ENCODE results near the gene PRSS27.

PRSS27 gene

DNA sequence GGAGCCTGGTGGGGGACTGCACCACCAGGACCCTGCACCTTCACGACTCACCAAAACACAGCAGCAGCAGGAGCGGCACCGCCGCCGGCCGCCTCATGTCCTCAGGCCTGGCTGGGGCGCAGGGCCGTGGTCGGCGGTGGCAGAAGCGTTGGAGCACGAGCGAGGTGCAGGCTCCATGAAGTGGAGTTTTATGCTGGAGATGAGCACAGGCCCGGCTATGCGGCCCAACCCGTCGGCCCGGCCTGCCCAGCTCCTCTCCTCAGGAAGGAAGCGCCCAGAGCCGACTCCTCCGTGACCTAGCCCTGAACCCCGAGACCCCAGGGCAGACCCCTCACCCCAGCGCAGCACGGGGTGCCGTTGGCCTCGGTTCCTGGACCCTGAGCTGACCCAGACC lies at the start of gene PRSS27:
Gene PRSS27 (minus strand): TSS at position 161 of the 394 bp plus-strand sequence. CDS start 64 bp downstream, at position 97.
- no peak for DNase-seq

DNA sequence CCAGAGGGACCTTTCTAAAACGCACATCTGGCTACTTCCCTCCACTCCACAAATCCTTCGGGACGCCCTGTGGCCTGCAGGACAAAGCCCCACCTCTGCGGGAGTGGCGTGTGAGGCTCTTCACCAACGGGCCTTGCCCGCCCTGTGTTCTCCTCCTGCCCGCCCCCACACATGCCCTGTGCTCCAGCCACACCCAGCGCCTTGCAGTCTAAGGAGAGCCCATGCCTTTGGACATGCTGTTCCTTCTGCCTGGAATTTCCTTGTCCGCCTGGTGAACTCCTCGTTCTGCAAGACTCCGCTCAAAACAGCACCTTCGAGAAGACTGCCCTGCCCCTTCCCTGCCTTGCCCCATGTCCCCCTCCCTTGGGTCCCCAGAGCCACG lies 49.6 kb upstream of the PRSS27 start:
- no peak for DNase-seq

DNA sequence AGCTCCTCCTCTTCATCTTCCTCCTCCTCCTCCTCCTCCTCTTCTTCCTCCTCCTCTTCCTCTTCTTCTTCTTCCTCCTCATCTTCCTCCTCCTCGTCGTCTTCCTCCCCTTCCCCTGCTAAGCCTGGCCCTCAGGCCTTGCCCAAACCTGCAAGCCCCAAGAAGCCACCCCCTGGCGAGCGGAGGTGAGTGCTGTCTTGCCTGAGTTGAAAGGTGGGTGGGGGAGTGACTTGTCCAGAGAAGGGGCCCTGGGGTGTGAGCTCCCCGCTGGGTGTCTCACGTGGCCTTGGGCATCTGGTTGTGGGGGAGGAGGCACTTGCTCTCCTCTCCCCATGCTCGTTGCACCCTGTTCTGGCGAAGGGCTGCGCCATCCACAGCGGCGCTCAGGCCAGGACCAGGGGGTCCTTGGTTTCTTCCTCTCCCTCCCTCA lies 49.1 kb upstream of the PRSS27 start:
- no peak for DNase-seq

DNA sequence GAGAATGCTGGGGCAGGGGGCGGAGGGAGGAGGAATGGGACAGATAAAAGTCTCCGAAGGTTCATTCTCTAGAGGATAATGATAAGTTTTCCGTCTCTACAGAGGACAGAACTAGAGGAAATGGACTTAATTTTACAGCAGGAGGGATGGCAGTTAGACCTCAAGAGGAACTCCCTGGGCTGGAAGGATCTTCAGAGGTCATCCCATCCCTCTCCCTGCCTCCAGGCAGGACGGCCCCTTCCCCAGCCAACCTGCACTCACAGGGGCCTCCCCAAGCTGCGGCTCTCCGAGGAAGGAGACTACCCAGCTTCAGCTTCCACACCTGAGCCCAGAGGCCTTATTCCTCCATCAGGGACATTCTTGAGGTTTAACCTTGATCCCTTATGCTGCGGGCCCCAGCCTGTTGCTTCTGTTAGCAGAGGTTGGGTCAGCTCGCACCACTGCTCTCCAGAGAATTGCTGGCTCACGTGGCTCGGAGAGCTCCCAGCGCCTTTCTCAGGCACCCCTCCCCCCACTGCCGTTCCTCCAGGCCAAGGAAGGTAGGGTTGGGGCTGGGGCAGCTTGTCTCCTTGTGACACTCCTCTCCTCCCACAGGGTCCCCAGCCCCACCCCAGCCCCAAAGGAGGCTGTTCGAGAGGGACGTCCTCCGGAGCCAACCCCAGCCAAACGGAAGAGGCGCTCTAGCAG lies 48.5 kb upstream of the PRSS27 start:
- no peak for DNase-seq

DNA sequence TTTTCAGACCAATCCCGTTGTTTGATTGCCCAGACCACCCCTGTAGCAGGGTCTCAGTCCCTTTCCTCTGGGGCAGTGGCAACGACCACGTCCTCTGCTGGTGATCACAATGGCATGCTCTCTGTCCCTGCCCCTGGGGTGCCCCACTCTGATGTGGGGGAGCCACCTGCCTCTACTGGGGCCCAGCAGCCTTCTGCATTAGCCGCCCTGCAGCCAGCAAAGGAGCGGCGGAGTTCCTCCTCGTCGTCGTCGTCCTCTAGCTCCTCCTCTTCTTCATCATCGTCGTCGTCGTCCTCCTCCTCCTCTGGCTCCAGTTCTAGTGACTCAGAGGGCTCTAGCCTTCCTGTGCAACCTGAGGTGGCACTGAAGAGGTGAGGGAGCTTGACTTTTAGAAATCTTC lies 47.9 kb upstream of the PRSS27 start:
- DNase-seq = no peak

DNA sequence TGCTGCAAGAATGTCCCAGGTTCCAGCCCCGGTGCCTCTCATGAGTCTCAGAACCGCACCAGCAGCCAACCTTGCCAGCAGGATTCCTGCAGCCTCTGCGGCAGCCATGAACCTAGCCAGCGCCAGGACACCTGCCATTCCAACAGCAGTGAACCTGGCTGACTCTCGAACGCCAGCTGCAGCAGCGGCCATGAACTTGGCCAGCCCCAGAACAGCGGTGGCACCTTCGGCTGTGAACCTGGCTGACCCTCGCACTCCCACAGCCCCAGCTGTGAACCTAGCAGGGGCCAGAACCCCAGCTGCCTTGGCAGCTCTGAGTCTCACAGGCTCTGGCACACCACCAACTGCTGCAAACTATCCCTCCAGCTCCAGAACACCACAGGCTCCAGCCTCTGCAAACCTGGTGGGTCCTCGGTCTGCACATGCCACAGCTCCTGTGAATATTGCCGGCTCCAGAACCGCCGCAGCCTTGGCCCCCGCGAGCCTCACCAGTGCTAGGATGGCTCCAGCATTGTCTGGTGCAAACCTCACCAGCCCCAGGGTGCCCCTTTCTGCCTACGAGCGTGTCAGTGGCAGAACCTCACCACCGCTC lies 47.2 kb upstream of the PRSS27 start:
- no peak for DNase-seq

DNA sequence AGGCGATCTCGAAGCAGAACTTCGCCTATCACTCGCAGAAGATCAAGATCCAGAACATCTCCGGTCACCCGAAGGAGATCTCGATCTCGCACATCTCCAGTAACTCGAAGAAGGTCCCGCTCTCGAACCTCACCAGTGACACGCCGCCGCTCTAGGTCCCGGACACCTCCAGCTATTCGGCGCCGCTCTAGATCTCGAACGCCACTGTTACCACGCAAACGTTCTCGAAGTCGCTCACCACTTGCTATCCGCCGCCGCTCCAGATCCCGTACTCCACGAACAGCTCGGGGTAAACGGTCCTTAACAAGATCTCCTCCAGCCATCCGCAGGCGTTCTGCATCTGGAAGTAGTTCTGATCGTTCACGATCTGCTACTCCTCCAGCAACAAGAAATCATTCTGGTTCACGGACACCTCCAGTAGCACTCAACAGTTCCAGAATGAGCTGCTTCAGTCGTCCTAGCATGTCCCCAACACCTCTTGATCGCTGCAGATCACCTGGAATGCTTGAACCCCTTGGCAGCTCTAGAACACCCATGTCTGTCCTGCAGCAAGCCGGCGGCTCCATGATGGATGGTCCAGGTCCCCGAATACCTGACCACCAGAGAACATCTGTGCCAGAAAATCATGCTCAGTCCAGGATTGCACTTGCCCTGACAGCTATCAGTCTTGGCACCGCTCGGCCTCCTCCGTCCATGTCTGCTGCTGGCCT lies 46.6 kb upstream of the PRSS27 start:
- no peak for DNase-seq

DNA sequence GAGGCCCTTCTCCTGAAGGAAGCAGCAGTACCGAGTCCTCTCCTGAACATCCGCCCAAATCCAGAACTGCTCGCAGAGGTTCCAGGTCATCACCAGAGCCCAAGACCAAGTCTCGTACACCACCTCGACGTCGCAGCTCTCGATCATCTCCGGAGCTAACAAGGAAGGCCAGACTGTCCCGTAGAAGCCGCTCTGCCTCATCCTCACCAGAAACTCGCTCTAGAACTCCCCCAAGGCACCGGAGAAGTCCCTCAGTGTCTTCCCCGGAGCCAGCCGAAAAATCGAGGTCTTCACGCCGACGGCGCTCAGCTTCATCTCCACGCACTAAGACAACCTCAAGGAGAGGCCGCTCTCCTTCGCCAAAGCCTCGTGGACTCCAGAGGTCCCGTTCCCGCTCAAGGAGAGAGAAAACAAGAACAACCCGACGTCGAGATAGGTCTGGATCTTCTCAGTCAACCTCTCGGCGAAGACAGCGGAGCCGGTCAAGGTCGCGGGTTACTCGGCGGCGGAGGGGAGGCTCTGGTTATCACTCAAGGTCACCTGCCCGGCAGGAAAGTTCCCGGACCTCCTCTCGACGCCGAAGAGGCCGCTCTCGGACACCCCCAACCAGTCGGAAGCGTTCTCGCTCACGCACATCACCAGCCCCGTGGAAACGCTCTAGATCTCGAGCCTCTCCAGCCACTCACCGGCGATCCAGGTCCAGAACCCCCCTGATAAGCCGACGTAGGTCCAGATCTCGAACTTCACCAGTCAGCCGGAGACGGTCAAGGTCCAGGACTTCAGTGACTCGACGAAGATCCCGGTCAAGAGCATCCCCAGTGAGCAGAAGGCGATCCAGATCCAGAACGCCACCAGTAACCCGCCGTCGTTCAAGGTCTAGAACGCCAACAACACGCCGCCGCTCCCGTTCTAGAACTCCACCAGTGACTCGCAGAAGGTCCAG lies 45.7 kb upstream of the PRSS27 start:
- DNase-seq = no peak

DNA sequence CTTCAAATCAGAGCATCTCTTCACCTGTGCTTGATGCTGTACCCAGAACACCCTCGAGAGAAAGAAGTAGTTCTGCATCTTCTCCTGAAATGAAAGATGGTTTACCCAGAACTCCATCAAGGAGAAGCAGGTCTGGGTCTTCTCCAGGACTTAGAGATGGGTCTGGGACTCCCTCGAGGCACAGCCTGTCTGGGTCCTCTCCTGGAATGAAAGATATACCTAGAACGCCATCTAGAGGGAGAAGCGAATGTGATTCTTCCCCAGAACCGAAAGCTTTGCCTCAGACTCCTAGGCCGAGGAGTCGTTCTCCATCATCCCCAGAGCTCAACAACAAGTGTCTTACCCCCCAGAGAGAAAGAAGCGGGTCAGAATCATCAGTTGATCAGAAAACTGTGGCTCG lies 44.7 kb upstream of the PRSS27 start:
- DNase-seq = no peak

DNA sequence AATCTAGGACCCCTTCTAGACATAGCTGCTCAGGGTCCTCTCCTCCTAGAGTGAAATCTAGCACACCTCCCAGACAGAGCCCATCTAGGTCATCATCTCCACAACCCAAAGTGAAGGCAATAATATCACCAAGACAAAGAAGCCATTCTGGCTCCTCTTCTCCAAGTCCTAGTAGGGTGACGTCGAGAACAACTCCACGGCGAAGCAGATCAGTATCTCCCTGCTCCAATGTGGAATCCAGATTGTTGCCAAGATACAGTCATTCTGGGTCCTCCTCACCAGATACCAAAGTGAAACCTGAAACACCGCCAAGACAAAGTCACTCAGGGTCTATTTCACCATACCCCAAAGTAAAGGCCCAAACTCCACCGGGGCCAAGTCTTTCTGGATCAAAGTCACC lies 43.1 kb upstream of the PRSS27 start:
- no peak for DNase-seq

DNA sequence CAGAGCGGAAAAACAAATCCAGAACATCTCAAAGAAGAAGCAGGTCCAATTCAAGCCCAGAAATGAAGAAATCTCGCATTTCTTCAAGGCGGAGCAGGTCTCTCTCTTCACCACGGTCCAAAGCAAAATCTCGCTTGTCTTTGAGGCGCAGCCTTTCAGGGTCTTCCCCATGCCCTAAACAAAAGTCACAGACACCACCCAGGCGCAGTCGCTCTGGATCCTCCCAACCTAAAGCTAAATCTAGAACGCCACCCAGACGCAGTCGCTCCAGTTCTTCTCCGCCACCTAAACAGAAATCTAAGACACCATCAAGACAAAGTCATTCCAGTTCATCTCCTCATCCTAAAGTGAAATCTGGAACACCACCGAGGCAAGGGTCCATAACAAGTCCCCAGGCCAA lies 42.7 kb upstream of the PRSS27 start:
- DNase-seq = no peak

DNA sequence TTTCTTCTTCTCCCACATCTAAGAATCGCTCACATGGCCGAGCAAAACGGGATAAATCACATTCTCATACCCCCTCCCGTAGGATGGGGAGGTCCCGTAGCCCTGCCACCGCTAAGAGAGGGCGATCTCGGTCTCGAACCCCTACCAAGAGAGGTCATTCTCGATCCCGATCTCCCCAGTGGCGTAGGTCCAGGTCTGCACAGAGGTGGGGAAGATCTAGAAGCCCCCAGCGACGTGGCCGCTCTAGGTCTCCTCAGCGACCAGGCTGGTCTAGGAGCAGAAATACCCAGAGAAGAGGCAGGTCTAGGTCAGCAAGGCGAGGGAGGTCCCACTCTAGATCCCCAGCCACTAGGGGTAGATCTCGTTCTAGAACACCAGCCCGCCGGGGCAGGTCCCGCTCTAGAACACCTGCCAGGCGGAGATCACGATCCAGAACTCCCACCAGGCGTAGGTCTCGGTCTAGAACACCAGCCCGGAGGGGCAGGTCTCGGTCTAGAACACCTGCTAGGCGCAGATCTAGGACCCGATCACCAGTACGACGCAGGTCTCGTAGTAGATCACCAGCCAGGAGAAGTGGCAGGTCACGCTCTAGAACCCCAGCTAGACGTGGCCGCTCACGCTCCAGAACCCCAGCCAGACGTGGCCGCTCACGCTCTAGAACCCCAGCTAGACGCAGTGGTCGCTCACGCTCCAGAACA lies 42.0 kb upstream of the PRSS27 start:
- no peak for DNase-seq

DNA sequence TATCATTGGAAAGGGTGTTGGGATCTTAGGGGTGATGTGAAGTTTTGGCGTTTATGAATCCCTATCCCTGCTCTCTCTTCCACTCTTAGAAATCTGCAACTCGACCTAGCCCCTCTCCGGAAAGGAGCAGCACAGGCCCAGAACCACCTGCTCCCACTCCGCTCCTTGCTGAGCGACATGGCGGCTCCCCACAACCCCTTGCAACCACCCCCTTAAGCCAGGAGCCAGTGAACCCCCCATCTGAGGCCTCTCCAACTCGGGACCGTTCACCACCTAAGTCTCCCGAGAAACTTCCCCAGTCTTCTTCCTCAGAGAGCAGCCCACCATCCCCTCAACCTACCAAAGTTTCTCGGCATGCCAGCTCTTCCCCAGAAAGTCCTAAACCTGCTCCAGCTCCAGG lies 41.4 kb upstream of the PRSS27 start:
- no peak for DNase-seq

DNA sequence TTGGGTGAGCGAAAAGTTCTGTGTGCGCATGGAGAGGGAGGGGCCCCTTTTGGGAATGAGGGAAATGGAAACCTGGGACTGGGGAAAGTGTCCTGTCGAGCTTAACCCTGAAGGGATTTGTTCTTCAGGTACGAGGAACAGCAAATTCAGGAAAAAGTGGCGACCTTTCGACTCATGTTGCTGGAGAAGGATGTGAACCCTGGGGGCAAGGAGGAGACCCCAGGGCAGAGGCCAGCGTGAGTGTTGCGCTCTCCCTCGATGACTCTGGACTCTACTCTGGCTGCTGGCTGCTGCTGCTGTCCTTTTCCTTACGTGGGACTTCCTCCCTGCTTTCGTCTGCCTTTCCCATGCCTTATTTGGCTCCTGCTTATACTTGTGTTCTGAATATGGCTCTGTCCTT lies 37.3 kb upstream of the PRSS27 start:
- no peak for DNase-seq

DNA sequence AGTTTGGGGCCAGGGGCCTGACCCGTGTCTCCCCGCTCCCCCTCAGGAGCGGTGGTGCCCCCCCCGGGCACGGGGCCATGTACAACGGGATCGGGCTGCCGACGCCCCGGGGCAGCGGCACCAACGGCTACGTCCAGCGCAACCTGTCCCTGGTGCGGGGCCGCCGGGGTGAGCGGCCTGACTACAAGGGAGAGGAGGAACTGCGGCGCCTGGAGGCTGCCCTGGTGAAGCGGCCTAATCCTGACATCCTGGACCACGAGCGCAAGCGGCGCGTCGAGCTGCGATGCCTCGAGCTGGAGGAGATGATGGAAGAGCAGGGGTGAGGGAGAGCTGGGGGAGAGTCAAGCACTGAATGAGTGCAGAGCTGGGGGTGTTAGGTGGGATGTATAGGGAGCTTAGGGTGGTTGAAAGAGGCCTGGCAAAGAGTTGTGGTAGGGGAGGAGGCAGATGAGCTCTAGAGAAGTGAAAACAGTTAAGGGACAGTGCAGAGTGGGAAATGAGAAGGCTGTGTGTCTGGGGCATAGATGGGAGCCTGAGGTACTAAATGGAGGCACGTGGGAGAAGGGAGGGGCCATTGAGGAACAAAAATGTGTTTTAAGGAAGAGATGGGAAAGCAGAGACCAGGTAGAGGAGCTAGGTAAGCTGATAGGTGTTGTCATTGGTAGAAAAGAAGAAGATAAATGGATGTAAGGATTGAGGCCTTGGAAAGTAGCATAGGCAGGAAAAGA lies 36.4 kb upstream of the PRSS27 start:
- no peak for DNase-seq

DNA sequence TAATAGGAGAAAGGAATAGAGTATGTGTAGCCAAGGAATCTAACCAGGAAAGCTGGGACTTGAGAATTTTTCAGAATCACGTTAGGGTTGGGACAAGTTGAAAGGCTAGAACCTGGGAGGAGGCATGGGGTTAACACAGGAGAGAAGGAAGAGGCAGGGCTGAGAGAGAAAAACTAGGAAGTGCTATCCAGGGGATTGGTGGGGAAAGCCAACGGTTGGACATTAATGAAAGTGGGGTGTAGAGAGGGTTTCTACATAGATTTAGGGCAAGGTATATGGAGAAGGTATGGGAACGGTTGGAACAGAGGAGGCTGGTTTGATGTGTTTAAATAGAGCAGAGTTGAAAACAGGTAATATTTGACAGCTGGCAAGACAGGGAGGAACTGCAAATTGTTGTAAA lies 35.1 kb upstream of the PRSS27 start:
- no peak for DNase-seq

DNA sequence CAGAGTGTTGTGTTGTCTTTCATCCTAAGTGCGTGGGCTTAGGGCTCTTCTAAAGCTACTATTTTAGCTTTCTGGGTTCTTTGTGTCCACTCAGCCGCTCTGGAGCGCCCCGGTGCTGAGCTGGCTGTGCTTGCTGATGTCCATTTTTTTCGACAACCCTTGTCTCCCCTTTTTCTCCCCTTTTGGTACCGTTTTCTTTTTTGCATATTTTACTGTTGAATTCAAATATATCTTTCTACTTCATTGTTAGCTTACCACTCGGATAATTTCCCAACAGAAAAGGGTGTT lies 33.7 kb upstream of the PRSS27 start:
- DNase-seq = no peak

DNA sequence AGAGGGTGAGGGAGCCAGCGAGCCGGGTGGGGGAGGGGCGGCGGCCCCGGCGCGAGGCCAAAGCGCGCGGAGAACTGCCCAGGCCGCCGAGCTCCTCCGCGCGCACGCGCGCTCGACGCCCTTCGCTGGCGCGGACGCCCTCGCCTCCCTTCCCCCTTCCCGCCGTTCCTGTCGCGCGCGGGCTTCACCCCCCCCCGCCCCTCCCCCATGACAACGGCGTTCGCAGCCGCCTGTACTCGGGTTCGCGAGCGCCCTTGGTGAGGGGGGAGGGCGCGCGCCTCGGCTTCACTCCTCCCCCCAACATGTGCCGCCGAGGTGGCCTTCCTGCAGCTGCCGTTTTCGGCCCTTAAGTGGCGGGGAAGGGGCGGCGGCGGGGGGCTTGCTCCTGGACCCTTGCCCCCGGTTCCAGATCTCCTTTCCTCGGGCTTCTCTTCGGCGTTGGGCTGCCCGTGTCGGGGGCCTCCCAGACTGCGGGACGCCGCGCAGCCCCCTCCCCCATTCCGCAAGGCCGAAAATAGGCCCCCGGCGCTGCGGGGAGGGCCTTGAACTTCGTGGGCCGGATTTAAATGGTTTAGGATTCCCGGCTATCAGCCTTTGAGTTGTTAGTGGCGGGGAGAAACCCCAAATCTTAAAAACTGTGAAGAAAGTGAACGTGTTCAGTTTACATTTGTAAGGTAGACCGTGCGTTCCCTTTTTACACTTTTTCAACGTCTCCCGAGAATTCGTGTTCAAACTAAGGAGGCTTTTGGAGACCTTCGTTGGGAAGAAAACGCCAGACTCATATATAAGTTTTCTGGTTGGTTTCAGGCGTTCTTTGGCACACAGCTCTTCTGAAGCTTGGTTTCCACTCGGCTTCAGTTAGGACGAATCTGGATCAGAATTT lies 33.1 kb upstream of the PRSS27 start:
- DNase-seq = peak; percentile 69

DNA sequence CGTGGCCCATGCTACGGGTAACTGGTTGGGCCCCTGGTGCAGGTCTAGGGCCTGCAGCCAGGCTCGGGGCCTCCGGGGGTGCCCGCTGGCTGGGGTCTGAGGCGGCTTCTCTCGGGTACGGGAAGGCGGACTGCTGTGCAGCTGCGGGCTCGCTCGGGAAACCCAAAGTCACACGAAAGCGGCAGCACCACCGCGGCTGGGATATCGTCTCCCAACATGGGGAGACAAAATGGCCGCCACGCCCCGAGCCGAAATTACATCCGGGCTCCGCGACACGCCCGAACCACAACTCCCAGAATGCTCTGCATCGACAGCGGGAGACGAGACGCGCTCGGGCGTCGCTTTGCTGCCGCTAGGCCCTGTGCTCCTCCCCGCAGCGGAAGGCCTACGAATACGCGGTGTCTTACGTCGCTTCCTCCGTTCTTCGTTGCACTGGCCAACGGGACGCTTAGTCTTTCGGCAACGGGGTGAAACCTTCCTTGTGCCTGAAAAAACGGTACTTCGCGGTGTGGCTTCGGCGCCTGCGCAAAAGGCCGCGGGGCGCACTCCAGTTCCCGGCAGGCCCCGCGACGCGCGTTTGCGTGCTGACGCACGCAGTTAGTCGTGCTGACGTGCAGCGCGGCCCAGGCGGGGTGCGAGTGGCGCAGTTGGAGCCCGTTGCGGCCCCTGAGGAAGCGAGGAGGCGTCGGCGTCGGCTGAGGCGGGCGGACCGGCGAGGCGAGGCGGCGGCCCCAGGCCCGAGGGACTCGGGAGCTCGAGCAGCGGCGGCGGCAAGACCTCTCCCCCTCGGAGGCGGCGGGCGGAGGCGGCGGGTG lies 32.2 kb upstream of the PRSS27 start, which contains the start of gene SRRM2:
Gene SRRM2 (plus strand): TSS at position 604 of the 815 bp plus-strand sequence. CDS start 3,727 bp downstream, outside the sequence.
- peak; percentile 83 for DNase-seq

DNA sequence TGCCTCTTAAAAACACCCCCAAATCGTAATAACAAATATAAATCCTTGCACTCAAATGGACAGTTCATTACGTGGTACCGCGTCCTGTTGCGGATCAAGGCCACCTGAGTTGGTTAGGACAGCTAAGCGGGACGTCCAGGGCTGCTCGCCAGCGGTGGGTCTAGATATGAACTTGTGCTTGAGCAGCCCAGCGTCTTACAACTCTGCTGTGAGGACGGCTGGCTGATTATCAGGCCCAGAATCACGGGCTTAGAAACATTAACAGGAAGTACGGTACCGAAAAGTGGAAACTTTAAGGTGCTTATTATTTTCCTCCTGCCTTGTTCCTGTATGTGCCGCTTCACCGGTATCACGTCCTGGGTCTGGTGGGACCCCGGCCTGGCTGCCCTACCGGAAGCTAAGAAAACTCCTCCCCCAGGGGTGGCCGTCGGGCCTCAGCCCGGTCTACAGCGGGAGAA lies 31.6 kb upstream of the PRSS27 start:
- DNase-seq = peak; percentile 25
